ENCODE results near the gene MYCBPAP.

DNA sequence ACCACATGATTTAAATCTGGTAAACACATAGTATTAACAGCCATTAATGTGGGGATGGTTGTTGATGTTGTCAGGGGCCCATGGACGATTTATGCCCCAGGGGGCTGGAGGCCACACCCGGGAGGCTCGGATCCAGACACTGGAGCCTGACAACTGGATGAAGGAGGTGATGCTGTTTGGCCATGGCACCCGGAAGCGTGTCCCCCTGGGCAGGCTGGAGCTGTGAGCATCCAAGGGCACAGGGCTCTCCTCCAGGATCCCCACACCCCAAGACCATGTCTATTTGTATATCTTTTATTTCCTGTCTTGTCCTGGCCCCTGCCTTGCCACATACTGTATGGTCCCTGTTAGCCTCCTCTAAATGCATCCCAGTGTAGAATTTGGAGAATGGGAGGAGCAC, 25.0 kb upstream of the MYCBPAP start:
- no peak for TF ChIP-seq POLR2A (IDR thresholded peaks at IDR 0.05; ENCODE audit: borderline replicate concordance, extremely low read depth, insufficient read depth, insufficient read length)
- no peak for TF ChIP-seq ZFX (IDR thresholded peaks at IDR 0.05)
- TF ChIP-seq POLR2AphosphoS5 (IDR thresholded peaks at IDR 0.05; ENCODE audit: low read depth, low read length) = no peak
- TF ChIP-seq, protein P1, sequence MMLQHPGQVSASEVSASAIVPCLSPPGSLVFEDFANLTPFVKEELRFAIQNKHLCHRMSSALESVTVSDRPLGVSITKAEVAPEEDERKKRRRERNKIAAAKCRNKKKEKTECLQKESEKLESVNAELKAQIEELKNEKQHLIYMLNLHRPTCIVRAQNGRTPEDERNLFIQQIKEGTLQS (IDR thresholded peaks at IDR 0.05) = no peak
- no peak for TF ChIP-seq EZH2 (IDR thresholded peaks at IDR 0.05)
- TF ChIP-seq, protein P2, sequence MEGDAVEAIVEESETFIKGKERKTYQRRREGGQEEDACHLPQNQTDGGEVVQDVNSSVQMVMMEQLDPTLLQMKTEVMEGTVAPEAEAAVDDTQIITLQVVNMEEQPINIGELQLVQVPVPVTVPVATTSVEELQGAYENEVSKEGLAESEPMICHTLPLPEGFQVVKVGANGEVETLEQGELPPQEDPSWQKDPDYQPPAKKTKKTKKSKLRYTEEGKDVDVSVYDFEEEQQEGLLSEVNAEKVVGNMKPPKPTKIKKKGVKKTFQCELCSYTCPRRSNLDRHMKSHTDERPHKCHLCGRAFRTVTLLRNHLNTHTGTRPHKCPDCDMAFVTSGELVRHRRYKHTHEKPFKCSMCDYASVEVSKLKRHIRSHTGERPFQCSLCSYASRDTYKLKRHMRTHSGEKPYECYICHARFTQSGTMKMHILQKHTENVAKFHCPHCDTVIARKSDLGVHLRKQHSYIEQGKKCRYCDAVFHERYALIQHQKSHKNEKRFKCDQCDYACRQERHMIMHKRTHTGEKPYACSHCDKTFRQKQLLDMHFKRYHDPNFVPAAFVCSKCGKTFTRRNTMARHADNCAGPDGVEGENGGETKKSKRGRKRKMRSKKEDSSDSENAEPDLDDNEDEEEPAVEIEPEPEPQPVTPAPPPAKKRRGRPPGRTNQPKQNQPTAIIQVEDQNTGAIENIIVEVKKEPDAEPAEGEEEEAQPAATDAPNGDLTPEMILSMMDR (IDR thresholded peaks at IDR 0.05 in 2 of 3, conservative IDR thresholded peaks at IDR 0.05 in 1 of 3; ENCODE audit: borderline replicate concordance in 1 of 3, insufficient read depth in 1 of 3, low read depth in 2 of 3, low read length in 2 of 3) = no peak
- TF ChIP-seq SRF (IDR thresholded peaks at IDR 0.05; ENCODE audit: low read depth) = no peak
- TF ChIP-seq, protein P3, sequence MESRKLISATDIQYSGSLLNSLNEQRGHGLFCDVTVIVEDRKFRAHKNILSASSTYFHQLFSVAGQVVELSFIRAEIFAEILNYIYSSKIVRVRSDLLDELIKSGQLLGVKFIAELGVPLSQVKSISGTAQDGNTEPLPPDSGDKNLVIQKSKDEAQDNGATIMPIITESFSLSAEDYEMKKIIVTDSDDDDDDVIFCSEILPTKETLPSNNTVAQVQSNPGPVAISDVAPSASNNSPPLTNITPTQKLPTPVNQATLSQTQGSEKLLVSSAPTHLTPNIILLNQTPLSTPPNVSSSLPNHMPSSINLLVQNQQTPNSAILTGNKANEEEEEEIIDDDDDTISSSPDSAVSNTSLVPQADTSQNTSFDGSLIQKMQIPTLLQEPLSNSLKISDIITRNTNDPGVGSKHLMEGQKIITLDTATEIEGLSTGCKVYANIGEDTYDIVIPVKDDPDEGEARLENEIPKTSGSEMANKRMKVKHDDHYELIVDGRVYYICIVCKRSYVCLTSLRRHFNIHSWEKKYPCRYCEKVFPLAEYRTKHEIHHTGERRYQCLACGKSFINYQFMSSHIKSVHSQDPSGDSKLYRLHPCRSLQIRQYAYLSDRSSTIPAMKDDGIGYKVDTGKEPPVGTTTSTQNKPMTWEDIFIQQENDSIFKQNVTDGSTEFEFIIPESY (IDR thresholded peaks at IDR 0.05; ENCODE audit: extremely low read depth, insufficient replicate concordance, low read length) = no peak
- no peak for TF ChIP-seq SIN3A (IDR thresholded peaks at IDR 0.05; ENCODE audit: low read depth)
- TF ChIP-seq CEBPB (IDR thresholded peaks at IDR 0.05; ENCODE audit: low read depth) = no peak
- TF ChIP-seq RAD21 (IDR thresholded peaks at IDR 0.05; ENCODE audit: low read depth) = no peak
- TF ChIP-seq JUND (IDR thresholded peaks at IDR 0.05) = no peak
